HepG2 (cell line): ENCODE measurements around the gene MYBPC2. TPM values are rescaled to one million over a fixed set of nuclear protein-coding genes. Genes with fewer than 3 reads are reported as not detected.

ENCODE experiments used
- CREM ChIP-seq, 2 experiments: sonication (generic) in 1 of 2; formaldehyde crosslinking in 1 of 2; IDR thresholded peaks; 2 replicates each; pipeline versions ENCODE4 v1.4.0 to v1.6.1; 2016 to 2020; ENCODE audit warnings: antibody characterized with exemption in 1 of 2, mild to moderate bottlenecking in 1 of 2, missing genetic modification reagents in 1 of 2
- FOXA3 ChIP-seq: IDR thresholded peaks from 2 replicates; pipeline ENCODE4 v1.6.1; 2016; ENCODE audit warnings: missing genetic modification reagents, missing compliant biosample characterization
- FOXK1 ChIP-seq: sonication (generic); formaldehyde crosslinking; IDR thresholded peaks from 2 replicates; pipeline ENCODE4 v1.4.0; 2020; ENCODE audit warnings: low read depth, missing genetic modification reagents, borderline replicate concordance
- HMG20B ChIP-seq: conservative IDR thresholded peaks from 2 replicates; pipeline ENCODE4 v1.6.1; 2016; ENCODE audit warnings: missing genetic modification reagents, missing compliant biosample characterization
- HNRNPK ChIP-seq: fragments of 200-400 bp; formaldehyde crosslinking; IDR thresholded peaks from 2 replicates; pipeline ENCODE4 v1.6.1; 2018; ENCODE audit warnings: low read length, low read depth, moderate library complexity, mild to moderate bottlenecking; ENCODE audit not compliant: poor library complexity, severe bottlenecking
- JUN ChIP-seq: sonication (generic); formaldehyde crosslinking; IDR thresholded peaks from 2 replicates; pipeline ENCODE4 v1.4.0; 2020; ENCODE audit warnings: mild to moderate bottlenecking, missing genetic modification reagents
- MBD4 ChIP-seq: IDR thresholded peaks from 2 replicates; pipeline ENCODE4 v1.6.1; 2012; ENCODE audit warnings: low read length, inconsistent platforms, borderline replicate concordance
- MYC ChIP-seq: sonication (generic); formaldehyde crosslinking; IDR thresholded peaks from 2 replicates; pipeline ENCODE4 v1.9.0; 2021; ENCODE audit warnings: missing genetic modification reagents, borderline replicate concordance
- NR2F1 ChIP-seq, 2 experiments: fragments of 450-650 bp in 1 of 2; formaldehyde crosslinking in 1 of 2; IDR thresholded peaks; 2 replicates each; pipeline versions ENCODE4 v1.5.0 to v1.6.1; 2016 to 2020; ENCODE audit warnings: mild to moderate bottlenecking in 1 of 2, missing compliant biosample characterization in 1 of 2, missing genetic modification reagents in 1 of 2, moderate library complexity in 1 of 2
- SCMH1 ChIP-seq: sonication (generic); formaldehyde crosslinking; IDR thresholded peaks from 2 replicates; pipeline ENCODE4 v1.9.0; 2021; ENCODE audit warnings: missing genetic modification reagents, mild to moderate bottlenecking, borderline replicate concordance
- SRSF1 ChIP-seq: fragments of 200-400 bp; formaldehyde crosslinking; optimal IDR thresholded peaks from 2 replicates; pipeline ENCODE3; 2017; ENCODE audit warnings: mild to moderate bottlenecking, low read depth, low read length, moderate library complexity
- TAF1 ChIP-seq: sonication (generic); formaldehyde crosslinking; IDR thresholded peaks from 2 replicates; pipeline ENCODE4 v1.4.0; 2020; ENCODE audit warnings: missing genetic modification reagents
- TBX3 ChIP-seq: fragments of 450-650 bp; IDR thresholded peaks from 2 replicates; pipeline ENCODE4 v1.6.1; 2017; ENCODE audit warnings: antibody characterized with exemption, mild to moderate bottlenecking, inconsistent platforms, borderline replicate concordance
- XRCC5 ChIP-seq: fragments of 200-400 bp; formaldehyde crosslinking; optimal IDR thresholded peaks from 2 replicates; pipeline ENCODE3; 2017; ENCODE audit warnings: mild to moderate bottlenecking, low read length
- ZBTB38 ChIP-seq: sonication (generic); formaldehyde crosslinking; IDR thresholded peaks from 2 replicates; pipeline ENCODE4 v1.5.1; 2020; ENCODE audit warnings: mild to moderate bottlenecking, missing genetic modification reagents
- ZC3H13 ChIP-seq: sonication (generic); formaldehyde crosslinking; IDR thresholded peaks from 2 replicates; pipeline ENCODE4 v1.8.1; 2023; ENCODE audit warnings: mild to moderate bottlenecking, missing genetic modification reagents, moderate library complexity
- ZNF205 ChIP-seq: IDR thresholded peaks from 2 replicates; pipeline ENCODE4 v1.6.1; 2018; ENCODE audit warnings: missing biosample characterization, missing genetic modification reagents
- ZNF30 ChIP-seq: sonication (generic); formaldehyde crosslinking; IDR thresholded peaks from 2 replicates; pipeline ENCODE4 v1.5.0; 2020; ENCODE audit warnings: mild to moderate bottlenecking, missing genetic modification reagents
- ZNF768 ChIP-seq: sonication (generic); formaldehyde crosslinking; IDR thresholded peaks from 2 replicates; pipeline ENCODE4 v1.4.0; 2020; ENCODE audit warnings: missing genetic modification reagents
- ZNF792 ChIP-seq: IDR thresholded peaks from 2 replicates; pipeline ENCODE4 v1.6.1; 2016
- polyA plus RNA-seq, 8 experiments: library from polyadenylated mRNA; depleted of rRNA in 3 of 8; stranded (reverse) in 7 of 8; unstranded in 1 of 8; fragments of >200 nt; fragmentation: Illumina TruSeq in 4 of 8; extraction: Trizol in 4 of 8; gene quantifications; 2 replicates each; pipeline versions ENCODE4 v1.2.1 to v1.2.3, GENCODE V29; 2011 to 2016; ENCODE audit warnings: low read depth in 4 of 8, missing spikeins in 1 of 8, mixed read lengths in 1 of 8; ENCODE audit not compliant: insufficient read depth in 1 of 8
- total RNA-seq, 5 experiments: library from RNA; depleted of rRNA; stranded (reverse); fragments of >200 nt; fragmentation: Illumina TruSeq; extraction: Trizol; gene quantifications; 2 replicates each; pipeline ENCODE4 v1.2.3, GENCODE V29; 2016; ENCODE audit warnings: low read depth in 1 of 5
- TF ChIP-seq, protein P1 (sequence below): sonication (generic); formaldehyde crosslinking; IDR thresholded peaks from 2 replicates; pipeline ENCODE4; 2020; ENCODE audit warnings: missing genetic modification reagents, mild to moderate bottlenecking, borderline replicate concordance
- TF ChIP-seq, protein P2 (sequence below): sonication (generic); formaldehyde crosslinking; IDR thresholded peaks from 2 replicates; pipeline ENCODE4 v1.8.1; 2023; ENCODE audit warnings: missing genetic modification reagents, mild to moderate bottlenecking, borderline replicate concordance
- TF ChIP-seq, protein P3 (sequence below): sonication (generic); formaldehyde crosslinking; IDR thresholded peaks from 2 replicates; pipeline ENCODE4 v1.4.0; 2020; ENCODE audit warnings: missing genetic modification reagents

MYBPC2 gene
- total and polyA plus RNA-seq, 2 of the 13 experiments (the other 11 are each of a cell fraction or from before 2014, with no cell fraction given), result not detected

DNA sequence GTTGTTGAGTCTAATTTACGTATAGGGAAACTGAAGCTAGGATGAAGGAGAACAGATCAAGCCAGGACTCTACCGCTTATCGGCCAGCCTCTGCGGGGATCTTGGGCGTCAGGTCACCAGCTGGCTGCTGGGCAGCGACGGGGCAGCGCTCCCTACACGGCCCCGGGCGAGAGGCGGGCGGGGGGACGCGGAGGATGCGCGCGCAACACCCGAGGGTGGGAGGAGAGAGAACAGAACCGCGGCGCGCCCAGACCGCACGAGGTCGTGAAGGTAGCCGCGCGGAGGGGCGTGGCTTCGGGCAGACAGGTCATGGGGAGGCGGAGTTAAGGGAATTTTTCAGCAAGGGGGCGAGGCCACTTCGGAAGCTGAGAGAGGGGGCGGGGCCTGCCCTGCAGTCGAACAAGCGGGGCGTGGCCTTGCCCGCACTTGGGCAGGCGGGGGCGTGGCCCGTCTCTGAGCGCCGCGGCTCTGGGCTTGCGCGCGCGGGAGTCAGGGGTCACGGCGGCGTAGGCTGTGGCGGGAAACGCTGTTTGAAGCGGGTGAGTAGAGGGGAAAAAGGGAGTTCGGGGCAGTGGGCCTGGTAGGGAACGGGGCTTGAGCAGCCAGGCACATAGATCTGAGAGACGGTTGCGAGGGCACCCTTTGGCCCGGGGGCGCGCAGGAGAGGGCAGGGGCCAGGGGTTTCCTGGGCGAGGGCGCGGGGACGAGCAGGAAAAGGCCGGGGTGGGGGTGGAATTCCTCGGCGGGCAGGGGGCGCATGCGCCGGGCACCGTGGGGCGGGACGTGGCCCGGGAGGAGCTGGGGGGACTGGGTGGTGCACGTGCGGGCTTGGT, 48.6 kb upstream of the MYBPC2 start, which contains the start of gene POLD1 (continued):
- TF ChIP-seq, protein P1, sequence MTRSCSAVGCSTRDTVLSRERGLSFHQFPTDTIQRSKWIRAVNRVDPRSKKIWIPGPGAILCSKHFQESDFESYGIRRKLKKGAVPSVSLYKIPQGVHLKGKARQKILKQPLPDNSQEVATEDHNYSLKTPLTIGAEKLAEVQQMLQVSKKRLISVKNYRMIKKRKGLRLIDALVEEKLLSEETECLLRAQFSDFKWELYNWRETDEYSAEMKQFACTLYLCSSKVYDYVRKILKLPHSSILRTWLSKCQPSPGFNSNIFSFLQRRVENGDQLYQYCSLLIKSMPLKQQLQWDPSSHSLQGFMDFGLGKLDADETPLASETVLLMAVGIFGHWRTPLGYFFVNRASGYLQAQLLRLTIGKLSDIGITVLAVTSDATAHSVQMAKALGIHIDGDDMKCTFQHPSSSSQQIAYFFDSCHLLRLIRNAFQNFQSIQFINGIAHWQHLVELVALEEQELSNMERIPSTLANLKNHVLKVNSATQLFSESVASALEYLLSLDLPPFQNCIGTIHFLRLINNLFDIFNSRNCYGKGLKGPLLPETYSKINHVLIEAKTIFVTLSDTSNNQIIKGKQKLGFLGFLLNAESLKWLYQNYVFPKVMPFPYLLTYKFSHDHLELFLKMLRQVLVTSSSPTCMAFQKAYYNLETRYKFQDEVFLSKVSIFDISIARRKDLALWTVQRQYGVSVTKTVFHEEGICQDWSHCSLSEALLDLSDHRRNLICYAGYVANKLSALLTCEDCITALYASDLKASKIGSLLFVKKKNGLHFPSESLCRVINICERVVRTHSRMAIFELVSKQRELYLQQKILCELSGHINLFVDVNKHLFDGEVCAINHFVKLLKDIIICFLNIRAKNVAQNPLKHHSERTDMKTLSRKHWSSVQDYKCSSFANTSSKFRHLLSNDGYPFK, result peak; percentile 29; the same call in 1 of the 2 replicates
- TF ChIP-seq MYC (CRISPR knock-in tag), result peak; percentile 84
- peak; percentile 99 for TF ChIP-seq HNRNPK
- TF ChIP-seq FOXA3 (CRISPR knock-in tag), result peak; percentile 32; the same call in 1 of the 2 replicates
- TF ChIP-seq FOXK1 (CRISPR knock-in tag), result peak; percentile 42; the same call in 1 of the 2 replicates
- peak in 1 of 2 experiments; percentile 87; a peak in 2 of 4 replicates for TF ChIP-seq NR2F1 (CRISPR knock-in tag; IDR thresholded peaks at IDR 0.05)
- TF ChIP-seq TBX3, result no peak
- TF ChIP-seq ZC3H13 (CRISPR knock-in tag), result peak; percentile 94
- TF ChIP-seq ZNF768 (CRISPR knock-in tag), result no peak
- TF ChIP-seq CREM (IDR thresholded peaks at IDR 0.05), result no peak
- TF ChIP-seq CREM (CRISPR knock-in tag; IDR thresholded peaks at IDR 0.05), result no peak
- TF ChIP-seq TAF1, result peak; percentile 9; the same call in 1 of the 2 replicates
- no peak for TF ChIP-seq ZBTB38 (CRISPR knock-in tag)
- TF ChIP-seq SRSF1, result no peak
- peak; percentile 42 for TF ChIP-seq XRCC5
- TF ChIP-seq ZNF205 (CRISPR knock-in tag), result no peak
- TF ChIP-seq JUN, result no peak
- TF ChIP-seq, protein P2, sequence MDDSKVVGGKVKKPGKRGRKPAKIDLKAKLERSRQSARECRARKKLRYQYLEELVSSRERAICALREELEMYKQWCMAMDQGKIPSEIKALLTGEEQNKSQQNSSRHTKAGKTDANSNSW, result peak; percentile 78; the same call in 1 of the 2 replicates
- no peak for TF ChIP-seq HMG20B (CRISPR knock-in tag)
- peak; percentile 50; the same call in 1 of the 2 replicates for TF ChIP-seq ZNF792
- TF ChIP-seq MBD4, result no peak
- TF ChIP-seq ZNF30 (CRISPR knock-in tag), result no peak
- TF ChIP-seq, protein P3, sequence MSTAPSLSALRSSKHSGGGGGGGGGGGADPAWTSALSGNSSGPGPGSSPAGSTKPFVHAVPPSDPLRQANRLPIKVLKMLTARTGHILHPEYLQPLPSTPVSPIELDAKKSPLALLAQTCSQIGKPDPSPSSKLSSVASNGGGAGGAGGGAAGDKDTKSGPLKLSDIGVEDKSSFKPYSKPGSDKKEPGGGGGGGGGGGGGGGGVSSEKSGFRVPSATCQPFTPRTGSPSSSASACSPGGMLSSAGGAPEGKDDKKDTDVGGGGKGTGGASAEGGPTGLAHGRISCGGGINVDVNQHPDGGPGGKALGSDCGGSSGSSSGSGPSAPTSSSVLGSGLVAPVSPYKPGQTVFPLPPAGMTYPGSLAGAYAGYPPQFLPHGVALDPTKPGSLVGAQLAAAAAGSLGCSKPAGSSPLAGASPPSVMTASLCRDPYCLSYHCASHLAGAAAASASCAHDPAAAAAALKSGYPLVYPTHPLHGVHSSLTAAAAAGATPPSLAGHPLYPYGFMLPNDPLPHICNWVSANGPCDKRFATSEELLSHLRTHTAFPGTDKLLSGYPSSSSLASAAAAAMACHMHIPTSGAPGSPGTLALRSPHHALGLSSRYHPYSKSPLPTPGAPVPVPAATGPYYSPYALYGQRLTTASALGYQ, result 0 out of 2 replicates have a peak, but pooled peaks have one; percentile 36
- TF ChIP-seq SCMH1 (CRISPR knock-in tag), result no peak
